ENCODE measurements around the gene FAU. TPM values are rescaled to one million over a fixed set of nuclear protein-coding genes. Genes with fewer than 3 reads are reported as not detected.
A peak's percentile ranks its signal among the peaks of the same experiment; 100 is the strongest.

FAU gene
- total and polyA plus RNA-seq, 2 of the 13 experiments (the other 11 are each of a cell fraction or from before 2014, with no cell fraction given) = 374 to 869 TPM

GRCh38 chr11:65134240-65134951, 12.5 kb upstream of the FAU start, which contains the start of gene SYVN1:
Gene SYVN1, minus strand, starts transcription at chr11:65134519. Its CDS starts 918 bp downstream, at chr11:65133601.
- ATAC-seq = peak; percentile 88
- CTCF ChIA-PET (ENCODE audit: low intra/inter-chr PET ratio, low total read pairs) = no interaction called here
- BruUV-seq (replicated peaks) = no TSS peak
- TF ChIP-seq TMF1 (CRISPR knock-in tag; IDR thresholded peaks at IDR 0.05; ENCODE audit: low read depth) (no peak), ZBTB14 (CRISPR knock-in tag; IDR thresholded peaks at IDR 0.05) (no peak), LCORL (IDR thresholded peaks at IDR 0.05) (no peak), LCORL (CRISPR knock-in tag; IDR thresholded peaks at IDR 0.05) (peak; percentile 51; the same call in 1 of the 2 replicates), CSRNP2 (CRISPR knock-in tag; conservative IDR thresholded peaks at IDR 0.05; ENCODE audit: low read depth) (no peak), ZNF782 (CRISPR knock-in tag; IDR thresholded peaks at IDR 0.05; ENCODE audit: borderline replicate concordance) (peak; percentile 61; the same call in 1 of the 2 replicates), ZNF496 (CRISPR knock-in tag; IDR thresholded peaks at IDR 0.05; ENCODE audit: insufficient replicate concordance) (no peak), MBNL3 (CRISPR knock-in tag; conservative IDR thresholded peaks at IDR 0.05) (no peak), E2F2 (CRISPR knock-in tag; IDR thresholded peaks at IDR 0.05; ENCODE audit: borderline replicate concordance) (peak; percentile 64; the same call in 1 of the 2 replicates), TERF1 (CRISPR knock-in tag; IDR thresholded peaks at IDR 0.05) (no peak), SKIL (CRISPR knock-in tag; IDR thresholded peaks at IDR 0.05; ENCODE audit: borderline replicate concordance) (no peak), NRL (CRISPR knock-in tag; IDR thresholded peaks at IDR 0.05; ENCODE audit: borderline replicate concordance) (no peak; the same call in 1 of the 2 replicates), ARNTL (CRISPR knock-in tag; IDR thresholded peaks at IDR 0.05) (peak; percentile 51; the same call in 1 of the 2 replicates), ZNF230 (CRISPR knock-in tag; IDR thresholded peaks at IDR 0.05) (peak; percentile 77; the same call in 1 of the 2 replicates)

More at GRCh38 chr11:65134240-65134951, 12.5 kb upstream of the FAU start, which contains the start of gene SYVN1:
- POLR2A ChIA-PET = interaction anchor here (0.9 to 5.1 kb wide), 37 partner anchors 8 to 356 kb away, joined by 3 to 105 read pairs (median 5); partner anchors contain the start of genes ARL2, CAPN1, CDC42EP2 and FAU
- peaks cover 24 to 33% of the 10 kb centered on the region in 2 experiments for H3K36me3 ChIP-seq (replicated peaks in 1 of 2; ENCODE audit: control insufficient read depth in 1 of 2, insufficient read depth in 2 of 2, low read length in 2 of 2)
- H3K27me3 ChIP-seq (ENCODE audit: control insufficient read depth in 1 of 2, insufficient read depth in 2 of 2, low read length in 2 of 2) = no peaks in the 10 kb centered on the region; a peak in 1 of 5 replicates
- no peak within 1 kb of the TSS for H2AFZ ChIP-seq (ENCODE audit: low read length)
- H3K27ac ChIP-seq (ENCODE audit: extremely low read length, insufficient read depth, low read length) = peak within 1 kb of the TSS; percentile 96
- DNase-seq (ENCODE audit: low spot score) (peak; percentile 80), FAIRE-seq (no peak)
- H3K4me2 ChIP-seq (ENCODE audit: low read depth, low read length) = peak within 1 kb of the TSS; percentile 92
- in situ Hi-C loops (cut with HindIII; ENCODE audit: extremely low pct_ligation_motif_present, low pct_unique_long_range_greater_than_20kb) (no loop called here), intact Hi-C loops (cut with micrococcal nuclease; ENCODE audit: unreplicated experiment) (no loop called here)
- WGBS (ENCODE audit: low lambda C conversion rate) = 0% methylated on average over 9 of the region's 60 CpGs
- peaks cover 25% of the 10 kb centered on the region for H3K4me1 ChIP-seq (ENCODE audit: insufficient read depth, low read length)
- peaks cover 17% of the 10 kb centered on the region for H4K20me1 ChIP-seq (ENCODE audit: insufficient read depth, low read length)
- H3K9me3 ChIP-seq (ENCODE audit: low read length) = no peaks in the 10 kb centered on the region
- peaks cover 26% of the 10 kb centered on the region for H3K79me2 ChIP-seq (ENCODE audit: insufficient read depth, low read length)
- H3K4me3 ChIP-seq (replicated peaks in 1 of 3; ENCODE audit: insufficient read depth in 1 of 3, low read depth in 2 of 3, low read length in 3 of 3) = peak within 1 kb of the TSS; percentile 85 to 94 (median 92)
- H3K9ac ChIP-seq (ENCODE audit: insufficient read depth, low read depth, low read length) = peak within 1 kb of the TSS; percentile 96

All from HepG2 (cell line).